H1 (cell line): Measurements from ENCODE around the gene SAFB. TPM values are rescaled to one million over a fixed set of nuclear protein-coding genes. Genes with fewer than 3 reads are reported as not detected.

ENCODE experiments used
- CTCF ChIA-PET: fragments of 300-600 bp; sonication (Branson Sonifier 250); formaldehyde crosslinking; loops from one replicate; lab custom pipeline; 2021; ENCODE audit not compliant: partially characterized antibody; lab: Charles Lee
- POLR2A ChIA-PET: fragments of 300-600 bp; sonication (Branson Sonifier 250); formaldehyde crosslinking; loops from one replicate; lab custom pipeline; 2021; ENCODE audit warnings: inconsistent platforms; ENCODE audit not compliant: partially characterized antibody; lab: Charles Lee
- DNase-seq, 2 experiments: peaks; one replicate each; pipeline versions ENCODE4 v3.0.0 to v3.0.0-alpha.2; 2010 to 2022; ENCODE audit warnings: low spot score in 2 of 2, low read depth in 1 of 2, mixed read lengths in 1 of 2
- FAIRE-seq: peaks from 2 replicates; lab custom pipeline; 2011; peaks lifted over from hg19 to GRCh38; lab: Jason Lieb, UNC
- H2AFZ ChIP-seq: 2 replicates; pipeline ENCODE4 v1.8.1; 2012; ENCODE audit warnings: low read length, inconsistent platforms
- H2AK5ac ChIP-seq: 2 replicates; pipeline ENCODE4 v1.6.1; 2013; ENCODE audit warnings: low read depth, low read length
- H2BK120ac ChIP-seq: replicated peaks from 2 replicates; pipeline ENCODE3; 2013; ENCODE audit warnings: low read depth, low read length, inconsistent platforms
- H2BK12ac ChIP-seq: 2 replicates; pipeline ENCODE4 v1.6.1; 2013; ENCODE audit warnings: low read depth, low read length
- H2BK15ac ChIP-seq: 2 replicates; pipeline ENCODE4 v1.6.1; 2013; ENCODE audit warnings: low read length
- H2BK20ac ChIP-seq: 2 replicates; pipeline ENCODE4 v1.6.1; 2013; ENCODE audit warnings: low read length
- H2BK5ac ChIP-seq: 2 replicates; pipeline ENCODE4 v1.6.1; 2013; ENCODE audit warnings: low read depth, low read length
- H3K14ac ChIP-seq: 2 replicates; pipeline ENCODE4 v1.6.1; 2013; ENCODE audit warnings: inconsistent platforms; ENCODE audit not compliant: insufficient read length
- H3K18ac ChIP-seq: 2 replicates; pipeline ENCODE4 v1.6.1; 2013; ENCODE audit warnings: low read length; ENCODE audit errors: extremely low read depth
- H3K23ac ChIP-seq: 2 replicates; pipeline ENCODE4 v1.6.1; 2013; ENCODE audit warnings: inconsistent platforms; ENCODE audit not compliant: insufficient read length
- H3K23me2 ChIP-seq: 2 replicates; pipeline ENCODE4 v1.6.1; 2013; ENCODE audit warnings: low read depth, low read length
- H3K27ac ChIP-seq: 2 replicates; pipeline ENCODE4 v1.6.1; 2011; ENCODE audit warnings: low read depth, low read length, inconsistent platforms
- H3K27me3 ChIP-seq, 4 experiments: replicated peaks in 1 of 4; 1 replicate in 1 of 4; 2 replicates in 3 of 4; pipeline versions ENCODE4 v1.6.1 to v1.8.1; 2011 to 2013; ENCODE audit warnings: low read length in 3 of 4, mild to moderate bottlenecking in 3 of 4, inconsistent platforms in 2 of 4, mixed read lengths in 2 of 4, moderate library complexity in 1 of 4; ENCODE audit not compliant: control insufficient read depth in 3 of 4, insufficient read depth in 3 of 4; ENCODE audit errors: extremely low read depth in 1 of 4
- H3K36me3 ChIP-seq, 4 experiments: 2 replicates each; pipeline versions ENCODE4 v1.6.1 to v1.8.1; 2011 to 2013; ENCODE audit warnings: mild to moderate bottlenecking in 4 of 4, low read length in 3 of 4, moderate library complexity in 2 of 4, control low read depth in 1 of 4, inconsistent platforms in 1 of 4; ENCODE audit not compliant: insufficient read depth in 4 of 4, control insufficient read depth in 2 of 4
- H3K4ac ChIP-seq: replicated peaks from 2 replicates; pipeline ENCODE3; 2013; ENCODE audit warnings: low read length, low read depth, mixed read lengths, inconsistent platforms; ENCODE audit not compliant: insufficient read length
- H3K4me1 ChIP-seq, 4 experiments: replicated peaks in 1 of 4; 1 replicate in 1 of 4; 2 replicates in 3 of 4; pipeline versions ENCODE4 v1.6.1 to v1.8.1; 2011 to 2013; ENCODE audit warnings: low read length in 3 of 4, inconsistent platforms in 2 of 4, mixed read lengths in 1 of 4; ENCODE audit not compliant: insufficient read depth in 4 of 4, control insufficient read depth in 3 of 4
- H3K4me2 ChIP-seq, 2 experiments: 2 replicates each; pipeline versions ENCODE4 v1.6.1 to v1.8.1; 2011 to 2013; ENCODE audit warnings: low read depth in 2 of 2, low read length in 2 of 2, control low read depth in 1 of 2, inconsistent platforms in 1 of 2, mild to moderate bottlenecking in 1 of 2; ENCODE audit not compliant: insufficient read depth in 1 of 2
- H3K4me3 ChIP-seq, 4 experiments: fragments of 200-600, 300-600 bp in 1 of 4; sonication (generic), shearing (Covaris generic), sonication (Bioruptor Twin) in 1 of 4; 2 replicates each; pipeline versions ENCODE4 v1.5.1 to v1.8.1; 2011 to 2016; ENCODE audit warnings: low read length in 4 of 4, low read depth in 3 of 4, control low read depth in 2 of 4, inconsistent platforms in 2 of 4, mild to moderate bottlenecking in 2 of 4, mixed read lengths in 1 of 4, moderate library complexity in 1 of 4; ENCODE audit not compliant: insufficient read depth in 2 of 4; ENCODE audit errors: extremely low read depth in 1 of 4
- H3K56ac ChIP-seq: replicated peaks from 2 replicates; pipeline ENCODE3; 2013; ENCODE audit warnings: low read depth, mild to moderate bottlenecking, mixed read lengths, low read length, inconsistent platforms; ENCODE audit not compliant: insufficient read length
- H3K79me1 ChIP-seq: 2 replicates; pipeline ENCODE4 v1.6.1; 2013; ENCODE audit warnings: low read depth, low read length, control low read depth
- H3K79me2 ChIP-seq, 2 experiments: 2 replicates each; pipeline versions ENCODE4 v1.6.1 to v1.8.1; 2012 to 2013; ENCODE audit warnings: low read length in 2 of 2, mild to moderate bottlenecking in 2 of 2, inconsistent platforms in 1 of 2; ENCODE audit not compliant: insufficient read depth in 2 of 2, control insufficient read depth in 1 of 2
- H3K9ac ChIP-seq, 4 experiments: replicated peaks in 1 of 4; 1 replicate in 1 of 4; 2 replicates in 3 of 4; pipeline versions ENCODE4 v1.6.1 to v1.8.1; 2011 to 2013; ENCODE audit warnings: low read depth in 3 of 4, low read length in 3 of 4, control low read depth in 2 of 4, mild to moderate bottlenecking in 2 of 4, moderate library complexity in 2 of 4, inconsistent platforms in 1 of 4; ENCODE audit errors: extremely low read depth in 1 of 4
- H3K9me3 ChIP-seq, 2 experiments: 2 replicates each; pipeline versions ENCODE4 v1.6.1 to v1.8.1; 2012 to 2013; ENCODE audit warnings: mild to moderate bottlenecking in 2 of 2, moderate library complexity in 2 of 2, control low read depth in 1 of 2, inconsistent platforms in 1 of 2, low read depth in 1 of 2, low read length in 1 of 2, mixed read lengths in 1 of 2; ENCODE audit not compliant: insufficient read depth in 2 of 2
- H4K20me1 ChIP-seq, 2 experiments: replicated peaks in 1 of 2; 2 replicates each; pipeline versions ENCODE3 to v1.8.1; 2011 to 2013; ENCODE audit warnings: inconsistent platforms in 2 of 2, low read length in 2 of 2, mild to moderate bottlenecking in 1 of 2; ENCODE audit not compliant: insufficient read depth in 2 of 2, control insufficient read depth in 1 of 2
- H4K5ac ChIP-seq: 2 replicates; pipeline ENCODE4 v1.6.1; 2013; ENCODE audit warnings: low read length, low read depth, mixed read lengths, inconsistent platforms; ENCODE audit not compliant: insufficient read length
- H4K8ac ChIP-seq: 2 replicates; pipeline ENCODE4 v1.8.0; 2013; ENCODE audit warnings: mild to moderate bottlenecking, moderate library complexity, low read length, inconsistent platforms; ENCODE audit not compliant: insufficient read depth; ENCODE audit errors: extremely low read depth
- H4K91ac ChIP-seq: replicated peaks from 2 replicates; pipeline ENCODE3; 2013; ENCODE audit warnings: low read length, mixed read lengths, inconsistent platforms; ENCODE audit not compliant: insufficient read length
- CBX8 ChIP-seq: fragments of 300-800, 300-1000 bp; sonication (generic); IDR thresholded peaks from 2 replicates; pipeline ENCODE4 v1.7.1; 2016; ENCODE audit warnings: low read depth, low read length, borderline replicate concordance
- WGBS, 2 experiments: shearing (Covaris generic) in 1 of 2; methylation state at CpG; one replicate each; pipeline versions ENCODE4 v1.1.6 to v1.1.7; 2013 to 2015; ENCODE audit warnings: low lambda C conversion rate in 2 of 2, mixed read lengths in 2 of 2, inconsistent platforms in 1 of 2, low coverage in 1 of 2, missing lambda C conversion rate in 1 of 2; ENCODE audit not compliant: insufficient replicate concordance in 2 of 2, insufficient coverage in 1 of 2, insufficient read length in 1 of 2; ENCODE audit errors: extremely low coverage in 1 of 2, missing lambda C conversion rate in 1 of 2; 5-methylcytosine and 5-hydroxymethylcytosine counted together
- polyA plus RNA-seq, 7 experiments: library from polyadenylated mRNA; depleted of rRNA in 3 of 7; stranded (reverse) in 5 of 7; unstranded in 2 of 7; fragments of >200 nt in 5 of 7; fragments of 200-250 nt in 2 of 7; gene quantifications; 1 replicate in 5 of 7; 2 replicates in 1 of 7; 4 replicates in 1 of 7; pipeline versions ENCODE4 v1.2.1 to v1.2.3, GENCODE V29; 2011 to 2013; ENCODE audit warnings: missing spikeins in 2 of 7, mixed read lengths in 2 of 7
- total RNA-seq: library from RNA; stranded (reverse); fragmentation: NEBNext Ultra II Directional; extraction: Animal tissue kit (Norgen Biotek cat#: 25700); gene quantifications from 2 replicates; pipeline ENCODE4 v1.2.1, GENCODE V29; 2021

The SAFB gene
- total and polyA plus RNA-seq, 2 of the 8 experiments (the other 6 are each of a cell fraction or from before 2014, with no cell fraction given), result 27.0 to 110 TPM

GRCh38 chr19:5637971-5638370 is 15.1 kb downstream of the SAFB start:
- no peak overlapping the region for H2AFZ ChIP-seq
- CTCF ChIA-PET, result interaction anchor here (0.7 kb wide), 1 partner anchor 134 kb away, joined by 3 read pairs; no protein-coding TSS in a partner anchor

More at GRCh38 chr19:5637971-5638370, 15.1 kb downstream of the SAFB start:
- H2AK5ac ChIP-seq, result no peak overlapping the region
- TF ChIP-seq CBX8, result no peak
- TF ChIP-seq, all 59 proteins: peak for 0
- Histone ChIP-seq H3K4me1 (no peaks in the 10 kb centered on the region; a peak in 1 of 7 replicates), H3K14ac (no peak overlapping the region), H2BK120ac (no peak overlapping the region), H3K18ac (no peak overlapping the region), H2BK12ac (no peak overlapping the region), H3K4me3 (no peak overlapping the region), H3K79me1 (peaks cover 14% of the 10 kb centered on the region), H2BK5ac (no peak overlapping the region), H3K27me3 (no peaks in the 10 kb centered on the region), H3K56ac (no peak overlapping the region), H3K4ac (no peak overlapping the region), H3K27ac (no peak overlapping the region), H4K8ac (no peak overlapping the region), H3K9me3 (no peaks in the 10 kb centered on the region), H3K23me2 (no peaks in the 10 kb centered on the region), H3K36me3 (peaks cover 8 to 20% (median 12%) of the 10 kb centered on the region in 4 experiments), H3K79me2 (peaks cover 11 to 91% of the 10 kb centered on the region in 2 experiments), H4K5ac (no peak overlapping the region), H4K20me1 (peaks cover 22 to 24% of the 10 kb centered on the region in 2 experiments), H2BK20ac (no peak overlapping the region), H4K91ac (no peak overlapping the region), H3K9ac (no peak overlapping the region), H3K23ac (no peak overlapping the region), H3K4me2 (no peak overlapping the region), H2BK15ac (no peak overlapping the region)
- no peak for DNase-seq
- FAIRE-seq, result no peak
- POLR2A ChIA-PET, result interaction anchor here (0.6 to 1.7 kb wide), 3 partner anchors 15 to 53 kb away, joined by 3 to 5 read pairs (median 5); partner anchors contain the start of genes RPL36, SAFB and SAFB2
- WGBS, 2 experiments, result 82% methylated on average over 1 of the region's 1 CpG; no CpG with 5 or more reads in 1 of the 2 experiments
